ENCODE data around the gene ALPI.

GRCh38 chr2:232416521-232417470 lies 39.2 kb upstream of the ALPI start:
- TF ChIP-seq CTCF (IDR thresholded peaks at IDR 0.05), result no peak
- TF ChIP-seq POLR2A (IDR thresholded peaks at IDR 0.05), result no peak

All from esophagus squamous epithelium (tissue), 4 donors.